HUDEP-2 (cell line): ENCODE measurements around the gene SEZ6L.

Source experiments
- DNase-seq, 76 experiments: peaks; one replicate each; lab custom pipeline; 2025; ENCODE audit not compliant: unreplicated experiment in 76 of 76; lab: John Stamatoyannopoulos, UW

Gene SEZ6L

GRCh38 chr22:26367402-26368245 is 198.4 kb downstream of the SEZ6L start:
- peak in 44 of 76 experiments; percentile 1 to 54 (median 20) for DNase-seq

GRCh38 chr22:26372890-26373289 is 203.6 kb downstream of the SEZ6L start:
- no peak for DNase-seq

- no peak for DNase-seq
Observed at GRCh38 chr22:26374391-26375026, 205.2 kb downstream of the SEZ6L start.

GRCh38 chr22:26377170-26377830 is 208.0 kb downstream of the SEZ6L start:
- DNase-seq, result no peak

GRCh38 chr22:26380072-26380830 is 211.0 kb downstream of the SEZ6L start:
- DNase-seq, result no peak

- no peak for DNase-seq
Observed at GRCh38 chr22:26382782-26383181, 213.5 kb downstream of the SEZ6L start.

- no peak for DNase-seq
Observed at GRCh38 chr22:26383968-26384556, 214.8 kb downstream of the SEZ6L start.

GRCh38 chr22:26385164-26385563 is 215.9 kb downstream of the SEZ6L start:
- no peak for DNase-seq

GRCh38 chr22:26389125-26389524 is 219.9 kb downstream of the SEZ6L start:
- DNase-seq, result no peak

GRCh38 chr22:26391091-26391490 is 221.8 kb downstream of the SEZ6L start:
- DNase-seq, result no peak

- no peak for DNase-seq
Observed at GRCh38 chr22:26391623-26392022, 222.4 kb downstream of the SEZ6L start.

- no peak for DNase-seq
Observed at GRCh38 chr22:26393929-26394328, 224.7 kb downstream of the SEZ6L start.

- no peak for DNase-seq
Observed at GRCh38 chr22:26394777-26395176, 225.5 kb downstream of the SEZ6L start.

- no peak for DNase-seq
Observed at GRCh38 chr22:26395926-26396325, 226.7 kb downstream of the SEZ6L start.

- peak in 27 of 76 experiments; percentile 2 to 54 (median 24) for DNase-seq
Observed at GRCh38 chr22:26398741-26399153, 229.5 kb downstream of the SEZ6L start.

- DNase-seq, result no peak
Observed at GRCh38 chr22:26399289-26399688, 230.0 kb downstream of the SEZ6L start.

GRCh38 chr22:26401726-26402125 is 232.5 kb downstream of the SEZ6L start:
- peak in 1 of 76 experiments; percentile 10 for DNase-seq

- peak in 16 of 76 experiments; percentile 2 to 49 (median 24) for DNase-seq
Observed at GRCh38 chr22:26404851-26405421, 235.7 kb downstream of the SEZ6L start.

GRCh38 chr22:26406118-26406517 is 236.9 kb downstream of the SEZ6L start:
- DNase-seq, result no peak
